GM12801 (cell line): ENCODE results near the gene PDGFA.

Experiments used
- TF ChIP-seq, protein P1 (sequence below): IDR thresholded peaks from one replicate; pipeline ENCODE4 v1.5.1; 2011; ENCODE audit warnings: control low read depth; ENCODE audit not compliant: insufficient read length; ENCODE audit errors: extremely low read depth

The PDGFA gene

DNA sequence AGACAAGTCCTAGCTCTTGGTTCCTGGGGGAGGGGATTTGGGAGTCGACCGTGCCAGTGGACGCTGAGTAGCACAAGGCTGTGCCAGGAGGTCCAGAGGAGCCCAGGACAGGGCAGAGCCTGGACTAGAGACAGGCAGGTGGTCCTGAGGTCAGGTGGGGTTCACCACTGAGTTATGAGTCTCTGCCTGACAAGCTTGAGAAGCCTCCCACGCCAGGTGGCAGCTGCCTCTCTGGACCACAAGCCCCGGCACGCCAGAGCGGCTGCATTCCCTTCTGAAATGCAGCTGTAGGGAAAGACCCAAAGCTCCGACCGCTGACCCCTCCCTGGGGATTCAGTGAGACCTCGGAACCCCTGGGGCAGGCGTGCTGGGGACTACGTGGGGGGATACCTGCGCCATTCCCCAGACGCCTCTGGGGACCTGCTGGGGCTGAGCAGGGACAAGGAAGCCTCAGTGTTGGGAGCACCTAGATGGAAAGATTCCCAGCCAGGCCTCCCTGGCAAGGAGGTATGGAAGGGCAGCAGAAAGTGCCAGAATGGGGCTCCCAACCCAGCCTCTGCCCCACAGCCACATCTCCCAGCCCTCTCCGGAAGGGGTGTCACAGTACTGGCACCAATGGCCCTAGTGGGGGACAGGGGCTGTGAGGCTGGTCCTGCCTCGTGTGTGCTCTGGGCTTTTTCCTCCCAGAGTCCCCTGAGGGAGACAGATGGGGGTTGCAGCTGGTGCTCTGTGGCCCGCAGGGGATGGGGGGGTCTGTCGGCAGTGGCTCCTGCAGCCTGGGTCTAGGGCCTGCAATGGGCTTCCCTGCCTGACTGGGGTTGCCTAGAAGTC lies 29.0 kb downstream of the PDGFA start:
- TF ChIP-seq, protein P1, sequence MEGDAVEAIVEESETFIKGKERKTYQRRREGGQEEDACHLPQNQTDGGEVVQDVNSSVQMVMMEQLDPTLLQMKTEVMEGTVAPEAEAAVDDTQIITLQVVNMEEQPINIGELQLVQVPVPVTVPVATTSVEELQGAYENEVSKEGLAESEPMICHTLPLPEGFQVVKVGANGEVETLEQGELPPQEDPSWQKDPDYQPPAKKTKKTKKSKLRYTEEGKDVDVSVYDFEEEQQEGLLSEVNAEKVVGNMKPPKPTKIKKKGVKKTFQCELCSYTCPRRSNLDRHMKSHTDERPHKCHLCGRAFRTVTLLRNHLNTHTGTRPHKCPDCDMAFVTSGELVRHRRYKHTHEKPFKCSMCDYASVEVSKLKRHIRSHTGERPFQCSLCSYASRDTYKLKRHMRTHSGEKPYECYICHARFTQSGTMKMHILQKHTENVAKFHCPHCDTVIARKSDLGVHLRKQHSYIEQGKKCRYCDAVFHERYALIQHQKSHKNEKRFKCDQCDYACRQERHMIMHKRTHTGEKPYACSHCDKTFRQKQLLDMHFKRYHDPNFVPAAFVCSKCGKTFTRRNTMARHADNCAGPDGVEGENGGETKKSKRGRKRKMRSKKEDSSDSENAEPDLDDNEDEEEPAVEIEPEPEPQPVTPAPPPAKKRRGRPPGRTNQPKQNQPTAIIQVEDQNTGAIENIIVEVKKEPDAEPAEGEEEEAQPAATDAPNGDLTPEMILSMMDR: no peak

DNA sequence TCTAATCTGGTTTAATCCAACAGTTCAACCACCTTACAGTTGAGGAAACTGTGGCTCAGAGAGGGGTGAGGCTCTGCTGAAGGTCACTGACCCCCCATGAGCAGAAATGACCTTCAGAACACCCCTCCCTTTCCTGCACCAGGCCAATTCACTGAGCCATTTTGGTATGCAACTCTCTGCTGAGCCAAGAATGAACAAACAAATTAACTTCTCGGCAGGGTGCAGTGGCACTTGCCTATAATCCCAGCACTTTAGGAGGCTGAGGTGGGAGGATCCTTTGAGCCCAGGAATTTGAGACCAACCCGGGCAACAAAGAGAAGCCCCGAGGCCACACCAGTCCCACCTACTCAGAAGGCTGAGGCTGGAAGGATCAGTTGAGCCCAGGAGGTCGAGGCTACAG lies 29.8 kb downstream of the PDGFA start:
- TF ChIP-seq, protein P1: no peak

DNA sequence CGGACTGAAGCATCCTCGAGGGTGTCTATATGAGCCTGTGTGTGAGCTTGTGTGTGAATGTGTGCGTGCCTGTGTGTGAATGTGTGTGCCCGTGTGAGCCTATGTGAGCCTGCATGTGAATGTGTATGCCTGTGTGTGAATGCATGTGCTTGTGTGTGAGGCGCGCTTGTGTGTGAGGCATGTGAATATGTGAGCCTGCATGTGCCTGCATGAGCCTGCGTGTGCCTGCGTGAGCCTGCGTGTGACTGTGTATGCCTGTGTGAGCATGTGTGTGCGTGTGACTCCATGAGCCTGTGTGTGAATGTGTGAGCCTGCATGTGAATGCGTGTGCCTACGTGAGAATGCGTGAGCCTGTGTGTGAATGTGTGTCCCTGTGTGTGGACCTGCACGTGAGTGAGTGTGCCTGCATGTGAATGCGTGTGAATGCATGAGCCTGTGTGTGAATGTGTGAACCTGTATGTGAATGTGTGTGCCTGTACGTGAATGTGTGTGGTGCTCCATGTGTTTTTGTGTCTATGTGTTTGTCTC lies 33.4 kb downstream of the PDGFA start:
- TF ChIP-seq, protein P1: no peak

DNA sequence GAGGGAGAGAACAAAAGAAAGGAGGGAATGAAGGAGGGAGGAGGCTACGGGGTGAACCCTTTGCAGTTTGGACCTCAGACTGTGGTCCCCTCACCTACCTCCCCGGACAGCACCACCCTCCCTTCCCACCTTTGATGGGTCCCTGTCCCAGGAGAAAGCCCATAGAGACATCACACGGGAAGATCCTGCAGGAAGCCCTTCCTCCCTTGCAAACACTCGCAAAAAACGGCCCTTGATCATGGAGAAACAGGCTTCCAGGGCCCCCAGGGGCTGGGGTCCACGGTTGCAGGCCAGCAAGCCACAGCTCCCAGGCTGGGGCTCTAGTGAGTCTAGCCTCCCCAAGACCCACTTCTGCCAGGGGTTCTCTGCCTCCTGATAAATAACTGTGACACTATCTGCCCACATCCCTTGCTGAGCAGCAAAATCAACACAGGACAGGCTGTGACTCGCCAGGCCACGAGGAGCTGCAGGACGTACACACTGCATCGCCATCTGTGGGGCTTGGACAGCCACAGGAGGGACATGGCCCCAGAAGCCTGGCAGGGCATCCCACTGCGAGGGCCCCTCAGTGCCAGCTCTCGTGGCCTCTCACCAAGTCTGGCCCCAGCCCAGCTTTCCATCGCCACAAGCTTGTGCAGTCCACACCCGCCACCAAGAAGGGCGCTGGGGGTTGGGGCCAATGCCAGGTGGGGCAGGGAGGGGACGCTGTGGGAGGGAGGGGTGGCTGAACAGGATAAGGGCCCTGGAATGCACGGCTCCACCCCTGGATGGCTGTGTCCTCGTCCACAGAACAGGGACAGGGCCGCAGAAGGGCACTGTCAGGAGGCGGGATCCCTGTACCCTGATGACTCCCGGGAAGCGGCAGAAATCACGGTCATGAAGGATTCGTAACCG lies 34.2 kb downstream of the PDGFA start:
- TF ChIP-seq, protein P1: no peak

DNA sequence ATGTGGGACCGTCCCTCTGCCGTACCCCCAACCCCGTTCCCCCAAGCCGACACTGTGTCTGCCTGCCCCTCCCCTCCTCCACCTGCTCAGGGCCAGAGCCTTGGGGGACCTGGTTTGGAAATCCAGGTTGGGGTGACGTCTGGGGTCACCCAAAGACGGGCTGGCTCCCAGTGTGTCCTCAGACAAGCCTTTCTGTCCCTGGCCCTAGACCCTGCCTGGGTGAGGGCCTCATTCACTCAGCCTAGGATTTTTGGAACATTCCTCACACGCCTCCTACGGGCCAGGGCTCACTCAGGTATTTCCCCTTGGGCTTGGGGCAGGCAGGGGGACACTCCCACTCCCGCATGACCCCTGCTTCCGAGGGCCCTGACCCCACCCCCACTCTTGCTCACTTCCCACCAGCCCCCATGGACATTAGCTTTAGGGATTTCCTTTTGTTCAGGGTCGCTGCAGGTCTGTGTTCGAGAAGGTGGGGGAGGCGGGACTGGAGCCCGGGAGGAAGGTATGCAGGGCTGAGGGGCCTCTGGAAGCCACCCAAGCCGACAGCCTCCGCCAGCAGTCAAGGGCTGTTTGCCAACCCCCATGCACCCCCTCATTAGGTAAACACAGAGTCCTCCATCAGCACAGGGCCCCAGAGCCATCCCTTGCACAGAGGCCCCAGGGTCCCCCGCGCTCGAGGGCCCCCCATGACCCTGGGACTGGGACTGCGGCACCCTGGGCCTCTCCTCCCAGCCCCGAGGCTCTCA lies 35.1 kb downstream of the PDGFA start:
- TF ChIP-seq, protein P1: no peak

DNA sequence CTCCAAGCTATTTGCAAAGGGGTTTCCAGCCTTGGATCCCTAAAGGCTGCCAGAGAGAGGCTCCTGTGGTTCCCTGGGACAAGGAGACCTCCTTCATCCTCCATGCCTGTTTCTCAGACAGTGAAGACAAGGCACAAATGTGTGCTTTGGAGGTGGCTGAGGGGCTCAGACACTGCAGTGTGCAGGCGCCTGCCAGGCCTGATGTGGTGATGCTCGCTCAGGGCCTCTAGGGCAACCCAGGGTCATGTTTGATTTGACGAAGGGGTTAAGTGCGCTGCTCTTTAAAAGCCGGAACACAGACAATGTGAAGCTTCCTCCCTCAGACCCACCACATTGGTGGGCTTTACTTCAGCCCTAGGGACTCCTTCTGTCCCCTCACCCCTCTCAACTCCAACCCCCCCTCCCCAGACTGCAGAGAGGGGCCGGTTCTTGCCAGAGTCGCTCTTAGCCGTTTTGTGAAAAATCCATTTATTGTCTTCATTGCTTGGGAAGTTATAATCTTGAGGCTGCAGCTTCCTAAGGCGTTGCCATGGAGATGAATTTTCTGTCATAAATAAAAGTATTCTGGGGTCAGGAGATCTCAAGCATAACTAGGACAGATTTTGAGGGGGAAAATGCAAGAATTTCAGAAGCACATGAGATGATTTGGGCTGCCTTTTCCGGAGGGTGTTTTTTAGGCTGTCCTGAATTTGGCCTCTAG lies 35.8 kb downstream of the PDGFA start:
- TF ChIP-seq, protein P1: no peak
